ENCODE measurements around the gene MAP3K12. TPM values are rescaled to one million over a fixed set of nuclear protein-coding genes. Genes with fewer than 3 reads are reported as not detected.

Gene MAP3K12
- total and polyA plus RNA-seq, 2 of the 8 experiments (the other 6 are each of a cell fraction or from before 2014, with no cell fraction given): 23.4 to 42.7 TPM

- TF ChIP-seq ATF3 (IDR thresholded peaks at IDR 0.05; ENCODE audit: insufficient read depth, low read depth, low read length): no peak
- TF ChIP-seq HDAC2 (IDR thresholded peaks at IDR 0.05; ENCODE audit: borderline replicate concordance in 1 of 2, low read depth in 2 of 2, low read length in 2 of 2): no peak
- TF ChIP-seq SIRT6 (IDR thresholded peaks at IDR 0.05; ENCODE audit: low read length): no peak
- no peak for TF ChIP-seq SP2 (IDR thresholded peaks at IDR 0.05; ENCODE audit: low read length)
- TF ChIP-seq POU5F1 (IDR thresholded peaks at IDR 0.05; ENCODE audit: low read depth, low read length): no peak
- no peak for TF ChIP-seq ATF2 (IDR thresholded peaks at IDR 0.05; ENCODE audit: low read length)
Measured at GRCh38 chr12:53513712-53514410, 14.6 kb upstream of the MAP3K12 start (continued).
